Left ventricle myocardium inferior (tissue), 1 donor: ENCODE measurements around the gene PLK2. TPM values are rescaled to one million over a fixed set of nuclear protein-coding genes. Genes with fewer than 3 reads are reported as not detected.
A peak's percentile ranks its signal among the peaks of the same experiment; 100 is the strongest.

Experiments used
- DNase-seq: peaks from one replicate; pipeline ENCODE4 v3.0.0-alpha.2; 2020
- H3K27ac ChIP-seq: fragments of 200-600 bp; replicated peaks from 2 replicates; pipeline ENCODE4 v1.8.0; 2021
- H3K27me3 ChIP-seq: fragments of 200-600 bp; 2 replicates; pipeline ENCODE4 v1.8.0; 2021; ENCODE audit warnings: low read depth
- H3K36me3 ChIP-seq: fragments of 200-600 bp; 2 replicates; pipeline ENCODE4 v1.8.0; 2021
- H3K4me1 ChIP-seq: fragments of 200-600 bp; 2 replicates; pipeline ENCODE4 v1.8.0; 2021
- H3K4me3 ChIP-seq: fragments of 200-600 bp; 2 replicates; pipeline ENCODE4 v1.8.0; 2021; ENCODE audit warnings: mild to moderate bottlenecking, moderate library complexity
- H3K9me3 ChIP-seq: fragments of 200-600 bp; replicated peaks from 2 replicates; pipeline ENCODE4 v1.8.0; 2021
- CTCF ChIP-seq: fragments of 200-600 bp; IDR thresholded peaks from 2 replicates; pipeline ENCODE4 v1.8.0; 2021; ENCODE audit warnings: antibody characterized with exemption, mild to moderate bottlenecking, borderline replicate concordance
- intact Hi-C: fragments of 100-400 bp; cut with micrococcal nuclease; formaldehyde crosslinking; loops from one replicate; pipeline ENCODE4 v1.11.0; 2022
- total RNA-seq: library from RNA; stranded (reverse); fragmentation: NEBNext Ultra II Directional; extraction: Animal tissue kit (Norgen Biotek cat#: 25700); gene quantifications from one replicate; pipeline ENCODE4 v1.2.1, GENCODE V29; 2021
- donor health status: DM: no; HTN: yes; CAD: no; lungs with severe emphysema.

The PLK2 gene
- total RNA-seq, 1 donor from 2014 or later: 58.9 TPM

GRCh38 chr5:58455066-58455465 lies 4.8 kb downstream of the PLK2 start:
- peaks cover 60% of the 10 kb centered on the region for H3K36me3 ChIP-seq

GRCh38 chr5:58454025-58454424 lies 5.9 kb downstream of the PLK2 start:
- peak overlapping the region; percentile 90 for H3K4me3 ChIP-seq
- peaks cover 60% of the 10 kb centered on the region for H3K36me3 ChIP-seq

More at GRCh38 chr5:58455066-58455465, 4.8 kb downstream of the PLK2 start:
- intact Hi-C loops: loop anchor here (10.0 kb wide), 1 partner anchor 210 kb away; no protein-coding TSS in a partner anchor
- Histone ChIP-seq H3K4me3 (peak overlapping the region; percentile 90), H3K9me3 (no peaks in the 10 kb centered on the region), H3K4me1 (peaks cover 68% of the 10 kb centered on the region), H3K27me3 (no peaks in the 10 kb centered on the region), H3K27ac (peak overlapping the region; percentile 96)
- DNase-seq: no peak
- no peak for TF ChIP-seq CTCF

GRCh38 chr5:58453306-58453705 lies 6.6 kb downstream of the PLK2 start:
- Histone ChIP-seq H3K36me3 (peaks cover 56% of the 10 kb centered on the region), H3K27ac (peak overlapping the region; percentile 96), H3K9me3 (no peaks in the 10 kb centered on the region), H3K4me1 (peaks cover 54% of the 10 kb centered on the region), H3K4me3 (peak overlapping the region; percentile 90), H3K27me3 (no peaks in the 10 kb centered on the region)
- intact Hi-C loops: loop anchor here (10.0 kb wide), 1 partner anchor 209 kb away; no protein-coding TSS in a partner anchor
- TF ChIP-seq CTCF: no peak
- DNase-seq: no peak

More at GRCh38 chr5:58454025-58454424, 5.9 kb downstream of the PLK2 start:
- DNase-seq: no peak
- H3K27me3 ChIP-seq: no peaks in the 10 kb centered on the region
- no peaks in the 10 kb centered on the region for H3K9me3 ChIP-seq
- TF ChIP-seq CTCF: no peak
- H3K27ac ChIP-seq: peak overlapping the region; percentile 96
- intact Hi-C loops: loop anchor here (10.0 kb wide), 1 partner anchor 209 kb away; no protein-coding TSS in a partner anchor
- peaks cover 60% of the 10 kb centered on the region for H3K4me1 ChIP-seq

- Histone ChIP-seq H3K27ac (peak overlapping the region; percentile 96), H3K27me3 (no peaks in the 10 kb centered on the region), H3K36me3 (peaks cover 50% of the 10 kb centered on the region), H3K9me3 (no peaks in the 10 kb centered on the region), H3K4me1 (peaks cover 49% of the 10 kb centered on the region), H3K4me3 (no peak overlapping the region)
- DNase-seq: no peak
- TF ChIP-seq CTCF: no peak
- intact Hi-C loops: loop anchor here (10.0 kb wide), 1 partner anchor 208 kb away; no protein-coding TSS in a partner anchor
Measured at GRCh38 chr5:58452566-58453258, 7.2 kb downstream of the PLK2 start.

GRCh38 chr5:58451732-58452565 lies 7.9 kb downstream of the PLK2 start:
- no peak overlapping the region for H3K4me3 ChIP-seq
- no peak for TF ChIP-seq CTCF
- no peaks in the 10 kb centered on the region for H3K9me3 ChIP-seq

More at GRCh38 chr5:58451732-58452565, 7.9 kb downstream of the PLK2 start:
- intact Hi-C loops: loop anchor here (10.0 kb wide), 1 partner anchor 207 kb away; no protein-coding TSS in a partner anchor
- Histone ChIP-seq H3K27me3 (no peaks in the 10 kb centered on the region), H3K36me3 (peaks cover 42% of the 10 kb centered on the region), H3K27ac (peak overlapping the region; percentile 96), H3K4me1 (peaks cover 41% of the 10 kb centered on the region)
- DNase-seq: no peak
